ENCODE results near the gene SLC18A3. TPM values are rescaled to one million over a fixed set of nuclear protein-coding genes. Genes with fewer than 3 reads are reported as not detected.

SLC18A3 gene
- polyA plus RNA-seq, 1 experiment: not detected

GRCh38 chr10:49592726-49593563 lies 17.2 kb upstream of the SLC18A3 start:
- CTCF ChIA-PET: interaction anchor here (0.9 to 1.9 kb wide), 23 partner anchors 8 to 1298 kb away, joined by 3 to 16 read pairs (median 4); no protein-coding TSS in a partner anchor
- Histone ChIP-seq H3K9me3 (ENCODE audit: control insufficient read depth, insufficient read depth, low read length) (no peaks in the 10 kb centered on the region), H3K27me3 (ENCODE audit: control insufficient read depth, insufficient read depth, low read length) (peaks cover 3% of the 10 kb centered on the region), H3K4me3 (ENCODE audit: low read depth, low read length) (no peak overlapping the region), H3K27ac (ENCODE audit: low read depth, low read length) (no peak overlapping the region)
- DNase-seq (ENCODE audit: low read depth, low spot score): peak; percentile 10
- peak; percentile 98 for TF ChIP-seq CTCF (IDR thresholded peaks at IDR 0.05; ENCODE audit: low read depth, low read length)
- POLR2A ChIA-PET: no interaction called here

- no peak for DNase-seq (ENCODE audit: low read depth, low spot score)
- POLR2A ChIA-PET: no interaction called here
- Histone ChIP-seq H3K27me3 (ENCODE audit: control insufficient read depth, insufficient read depth, low read length) (peaks cover 3% of the 10 kb centered on the region), H3K4me3 (ENCODE audit: low read depth, low read length) (no peak overlapping the region), H3K27ac (ENCODE audit: low read depth, low read length) (no peak overlapping the region), H3K9me3 (ENCODE audit: control insufficient read depth, insufficient read depth, low read length) (no peaks in the 10 kb centered on the region)
- no peak for TF ChIP-seq CTCF (IDR thresholded peaks at IDR 0.05; ENCODE audit: low read depth, low read length)
- CTCF ChIA-PET: interaction anchor here (0.9 to 1.9 kb wide), 23 partner anchors 8 to 1299 kb away, joined by 3 to 16 read pairs (median 4); no protein-coding TSS in a partner anchor
Measured at GRCh38 chr10:49593564-49593875, 16.6 kb upstream of the SLC18A3 start.

- ChIA-PET CTCF (interaction anchor here (0.9 to 1.9 kb wide), 19 partner anchors 7 to 1300 kb away, joined by 3 to 16 read pairs (median 3); no protein-coding TSS in a partner anchor), POLR2A (no interaction called here)
- peaks cover 3% of the 10 kb centered on the region for H3K27me3 ChIP-seq (ENCODE audit: control insufficient read depth, insufficient read depth, low read length)
- no peak for DNase-seq (ENCODE audit: low read depth, low spot score)
- no peak overlapping the region for H3K4me3 ChIP-seq (ENCODE audit: low read depth, low read length)
- no peak for TF ChIP-seq CTCF (IDR thresholded peaks at IDR 0.05; ENCODE audit: low read depth, low read length)
- H3K9me3 ChIP-seq (ENCODE audit: control insufficient read depth, insufficient read depth, low read length): no peaks in the 10 kb centered on the region
- H3K27ac ChIP-seq (ENCODE audit: low read depth, low read length): no peak overlapping the region
Measured at GRCh38 chr10:49593998-49594397, 16.1 kb upstream of the SLC18A3 start.

- Histone ChIP-seq H3K27me3 (ENCODE audit: control insufficient read depth, insufficient read depth, low read length) (peaks cover 8% of the 10 kb centered on the region), H3K27ac (ENCODE audit: low read depth, low read length) (no peak overlapping the region), H3K9me3 (ENCODE audit: control insufficient read depth, insufficient read depth, low read length) (no peaks in the 10 kb centered on the region), H3K4me3 (ENCODE audit: low read depth, low read length) (no peak overlapping the region)
- ChIA-PET CTCF (interaction anchor here (0.7 to 1.9 kb wide), 16 partner anchors 8 to 937 kb away, joined by 3 to 10 read pairs (median 3); no protein-coding TSS in a partner anchor), POLR2A (no interaction called here)
- peak; percentile 86 for TF ChIP-seq CTCF (IDR thresholded peaks at IDR 0.05; ENCODE audit: low read depth, low read length)
- peak; percentile 32 for DNase-seq (ENCODE audit: low read depth, low spot score)
Measured at GRCh38 chr10:49594594-49594993, 15.5 kb upstream of the SLC18A3 start.
